GM10266 (cell line): Measurements from ENCODE around the gene TRMT44.

Experiments
- DNase-seq: peaks from one replicate; pipeline ENCODE4 v3.0.0; 2012; ENCODE audit errors: extremely low spot score
- CTCF ChIP-seq: IDR thresholded peaks from 2 replicates; pipeline ENCODE4 v1.5.1; 2012; ENCODE audit warnings: mild to moderate bottlenecking, low read depth; ENCODE audit not compliant: control insufficient read depth, insufficient read depth; ENCODE audit errors: missing control alignments

The TRMT44 gene

GRCh38 chr4:8437281-8437680 is 3.3 kb upstream of the TRMT44 start:
- no peak for DNase-seq
- TF ChIP-seq CTCF = no peak

- TF ChIP-seq CTCF = no peak
- no peak for DNase-seq
Measured at GRCh38 chr4:8438743-8439142, 1.8 kb upstream of the TRMT44 start.

- no peak for TF ChIP-seq CTCF
- DNase-seq = no peak
Measured at GRCh38 chr4:8439168-8439567, 1.4 kb upstream of the TRMT44 start.

GRCh38 chr4:8439914-8440491 is 574 bp upstream of the TRMT44 start:
- DNase-seq = no peak
- TF ChIP-seq CTCF = no peak

- TF ChIP-seq CTCF = no peak
- no peak for DNase-seq
Measured at GRCh38 chr4:8441499-8442091, 1.0 kb downstream of the TRMT44 start.

- TF ChIP-seq CTCF = no peak
Measured at GRCh38 chr4:8442596-8443358, 2.2 kb downstream of the TRMT44 start.

GRCh38 chr4:8443801-8444200 is 3.2 kb downstream of the TRMT44 start:
- no peak for DNase-seq
- no peak for TF ChIP-seq CTCF

More at GRCh38 chr4:8442596-8443358, 2.2 kb downstream of the TRMT44 start:
- no peak for DNase-seq
